Stimulated activated CD8-positive, alpha-beta memory T cell treated with anti-CD3 and anti-CD28 coated beads, Interleukin-15, amount 100 ng/mL, for 4 hours (primary cell): ENCODE results near the gene BATF.
"Not testable (repeated sequence)": the region's sequence is repeated elsewhere in the genome, so short reads cannot be mapped to it uniquely, and the experiment has no call there.

Experiments
- DNase-seq, 2 donors: peaks; one replicate each; pipeline ENCODE4 v3.0.0-alpha.2; 2020; ENCODE audit warnings: low read depth in 2 of 2

BATF gene, protein sequence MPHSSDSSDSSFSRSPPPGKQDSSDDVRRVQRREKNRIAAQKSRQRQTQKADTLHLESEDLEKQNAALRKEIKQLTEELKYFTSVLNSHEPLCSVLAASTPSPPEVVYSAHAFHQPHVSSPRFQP

DNA sequence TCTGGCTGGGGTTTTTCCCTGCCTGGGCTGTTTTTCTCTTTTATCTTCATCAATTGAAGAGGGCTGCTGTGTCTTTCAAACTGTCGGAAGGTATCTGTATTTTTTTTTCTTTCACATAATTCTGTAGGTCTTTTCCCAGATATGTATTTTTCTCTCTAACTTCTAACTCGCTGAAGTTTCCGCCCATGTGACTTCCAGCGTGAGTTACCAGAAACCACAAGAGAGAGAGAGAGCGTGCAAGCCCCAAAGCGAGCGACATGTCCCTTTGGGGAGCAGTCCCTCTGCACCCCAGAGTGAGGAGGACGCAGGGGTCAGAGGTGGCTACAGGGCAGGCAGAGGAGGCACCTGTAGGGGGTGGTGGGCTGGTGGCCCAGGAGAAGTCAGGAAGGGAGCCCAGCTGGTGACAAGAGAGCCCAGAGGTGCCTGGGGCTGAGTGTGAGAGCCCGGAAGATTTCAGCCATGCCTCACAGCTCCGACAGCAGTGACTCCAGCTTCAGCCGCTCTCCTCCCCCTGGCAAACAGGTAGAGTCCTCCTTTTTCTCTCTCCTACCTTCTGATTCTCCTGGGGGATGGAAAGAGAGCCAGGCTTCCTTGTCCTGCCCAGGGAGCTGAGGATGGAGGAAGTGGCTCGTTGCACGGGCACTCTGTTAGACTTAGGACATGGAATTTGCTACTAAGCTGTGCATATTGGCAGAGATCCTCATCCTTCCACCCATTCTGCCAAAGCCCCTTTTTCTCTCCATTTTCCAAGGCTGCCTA is at the start of gene BATF:
TSS of gene BATF (plus strand) at position 246 of the 759 bp plus-strand sequence. CDS start at position 460, 214 bp downstream.
- peak in 1 of 2 donors; percentile 74 for DNase-seq

DNA sequence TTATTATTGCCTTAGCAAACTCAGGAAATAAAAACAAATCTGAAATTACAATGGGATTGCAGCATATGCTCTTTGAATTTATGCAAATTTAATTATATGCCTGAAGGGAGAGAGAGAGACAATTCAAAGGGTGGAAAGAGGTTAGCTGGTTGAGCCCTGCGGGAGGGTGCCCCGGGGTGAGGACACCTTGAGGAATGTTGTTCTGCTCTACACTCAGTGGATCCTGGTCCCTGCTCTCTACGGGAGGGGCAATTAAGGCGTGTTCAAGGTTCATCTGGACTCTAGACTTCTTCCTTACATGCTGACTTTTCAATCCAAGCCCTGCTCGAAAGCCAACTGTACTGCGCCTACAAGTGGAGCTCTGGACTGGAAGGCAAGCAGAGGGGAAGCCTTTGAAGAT is 48.1 kb upstream of the BATF start:
- not testable (repeated sequence) for DNase-seq

DNA sequence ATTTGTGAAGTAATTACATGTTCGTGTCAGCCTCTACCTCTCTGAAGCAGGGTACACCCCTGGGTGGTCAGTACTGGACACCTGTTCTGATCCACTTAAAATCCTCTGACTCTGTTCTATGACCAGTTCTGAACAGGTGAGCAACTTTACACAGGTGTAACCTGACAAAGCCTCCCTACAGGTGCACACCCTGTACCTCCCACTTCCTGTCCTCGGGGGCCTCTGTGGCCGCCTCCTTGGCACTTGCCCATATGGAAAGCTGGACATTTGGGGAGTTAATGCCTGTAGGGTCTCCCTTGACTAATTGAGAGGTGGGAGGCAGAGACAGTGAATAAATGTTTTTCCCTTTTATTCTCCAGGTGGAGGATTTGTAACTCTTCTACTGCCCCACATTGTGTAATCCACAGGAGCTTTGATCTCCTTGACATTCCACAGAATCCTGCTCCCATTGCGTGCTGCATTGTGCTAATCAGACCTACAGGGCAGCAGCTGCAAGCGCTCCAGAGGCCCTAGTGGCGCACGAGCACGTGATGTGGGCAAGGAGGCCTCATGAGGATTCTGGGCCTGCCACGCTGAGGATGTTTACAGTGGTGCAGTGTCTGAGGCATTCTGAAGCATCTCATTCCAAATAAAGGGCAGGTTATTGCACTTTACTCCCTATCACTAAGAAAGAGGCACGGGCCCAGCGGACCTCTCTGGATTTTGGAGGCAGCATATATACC is 45.8 kb upstream of the BATF start:
- no peak for DNase-seq

DNA sequence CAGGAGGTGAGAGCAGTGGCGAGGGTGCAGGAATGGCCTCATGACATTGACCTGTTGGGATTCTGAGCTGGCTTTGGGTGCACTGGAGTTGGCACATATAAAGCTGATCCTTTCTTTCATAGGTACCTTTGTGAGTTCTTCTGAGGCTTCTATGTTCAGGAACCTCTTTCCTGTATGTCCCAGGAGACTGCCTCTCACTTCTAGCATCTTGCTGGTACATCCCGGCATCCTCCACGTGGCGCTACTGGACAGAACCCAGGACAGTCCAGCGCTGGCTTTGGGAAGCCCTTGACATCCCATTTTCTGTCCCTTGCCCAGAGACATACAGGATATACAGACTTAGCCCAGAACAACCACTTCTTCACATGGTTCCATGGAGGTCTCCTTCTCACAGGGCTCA is 44.4 kb upstream of the BATF start:
- no peak for DNase-seq

DNA sequence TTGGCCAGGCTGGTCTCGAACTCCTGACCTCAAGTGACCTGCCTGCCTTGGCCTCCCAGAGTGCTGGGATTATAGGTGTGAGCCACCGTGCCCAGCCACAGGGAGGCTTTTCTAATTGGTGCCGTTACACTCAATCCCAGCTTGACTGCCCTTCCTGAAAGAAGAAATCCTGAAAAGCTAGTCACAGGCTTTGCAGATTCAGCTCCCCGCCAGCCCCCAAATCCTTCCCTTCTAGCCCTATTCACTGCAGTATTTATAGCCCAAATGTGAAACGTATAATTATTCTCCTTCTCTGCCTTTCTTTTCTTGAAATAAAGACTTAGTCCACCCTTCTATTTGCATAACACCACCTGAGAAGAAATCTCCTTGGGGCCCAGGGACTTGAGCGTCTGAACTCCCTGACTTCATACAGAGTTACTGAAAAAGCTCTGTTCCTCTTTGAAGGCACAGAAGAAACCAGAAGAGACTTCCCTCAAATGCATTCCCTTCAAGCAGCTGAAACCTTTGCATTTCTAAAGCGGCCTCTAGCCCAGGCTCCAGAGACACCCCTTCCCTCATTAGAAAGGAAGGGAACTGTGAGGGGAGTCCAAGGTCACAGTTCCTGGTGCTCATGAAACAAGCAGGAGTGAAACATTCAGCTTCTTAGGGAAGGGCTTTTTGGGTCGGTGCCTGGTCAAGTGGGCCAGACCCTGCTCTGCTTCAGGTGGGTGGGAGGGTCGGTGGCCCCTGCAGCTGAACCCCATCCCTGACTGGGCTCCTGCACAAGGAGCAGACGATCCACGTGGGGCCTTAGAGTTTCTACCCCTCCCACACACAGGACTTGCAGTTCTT is 42.3 kb upstream of the BATF start:
- no peak for DNase-seq

DNA sequence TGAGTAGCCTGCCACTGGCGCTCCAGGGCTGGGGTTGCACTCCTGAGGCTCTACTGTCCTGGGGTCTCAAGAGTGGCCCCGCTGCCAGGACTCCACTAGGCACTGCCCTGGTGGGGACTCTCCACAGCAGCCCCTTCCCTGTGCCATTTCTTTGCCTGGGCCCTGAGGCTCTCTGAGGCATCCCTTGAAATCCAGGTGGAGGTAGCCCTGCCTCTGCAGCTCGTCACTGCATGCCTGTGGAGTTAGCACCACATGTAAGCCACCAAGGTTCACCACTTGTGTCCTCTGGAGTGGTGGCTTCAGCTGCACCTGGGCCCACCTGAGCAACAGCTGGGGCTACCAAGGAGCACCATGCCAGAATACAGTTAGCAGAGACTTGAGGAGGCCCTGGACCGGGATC is 39.9 kb upstream of the BATF start:
- no peak for DNase-seq

DNA sequence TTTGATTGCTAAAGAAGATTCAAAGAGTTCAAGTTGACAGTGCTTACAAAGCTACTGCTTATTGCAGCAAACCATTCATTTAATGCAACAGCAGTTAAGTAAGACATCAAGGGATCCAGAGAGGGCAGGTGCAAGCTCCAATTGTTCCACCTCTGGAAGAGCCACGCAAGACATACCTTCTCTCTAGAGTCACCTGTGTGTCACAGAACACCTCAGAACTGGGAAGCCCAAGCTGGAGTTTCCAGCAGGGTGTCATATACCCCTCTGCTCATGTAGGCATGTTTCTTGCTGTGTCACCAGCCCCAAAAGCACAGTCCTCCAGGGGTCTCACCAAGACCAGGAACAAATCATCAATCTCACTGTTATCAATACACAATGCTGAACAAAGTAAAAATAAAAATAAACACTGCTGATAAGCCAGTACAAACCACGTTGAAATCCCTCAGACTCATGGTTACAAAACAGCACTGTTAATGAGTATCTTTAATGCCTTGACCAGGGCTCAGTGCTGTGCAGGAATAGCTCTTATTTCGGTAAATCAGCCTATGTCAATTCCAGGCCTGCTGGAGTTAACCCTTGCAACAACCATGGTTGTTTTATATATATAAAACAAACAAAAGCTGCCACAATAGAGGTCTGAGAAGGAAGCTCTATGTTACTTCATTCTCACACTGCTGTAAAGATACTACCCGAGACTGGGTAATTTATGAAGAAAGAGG is 37.4 kb upstream of the BATF start:
- DNase-seq = no peak

DNA sequence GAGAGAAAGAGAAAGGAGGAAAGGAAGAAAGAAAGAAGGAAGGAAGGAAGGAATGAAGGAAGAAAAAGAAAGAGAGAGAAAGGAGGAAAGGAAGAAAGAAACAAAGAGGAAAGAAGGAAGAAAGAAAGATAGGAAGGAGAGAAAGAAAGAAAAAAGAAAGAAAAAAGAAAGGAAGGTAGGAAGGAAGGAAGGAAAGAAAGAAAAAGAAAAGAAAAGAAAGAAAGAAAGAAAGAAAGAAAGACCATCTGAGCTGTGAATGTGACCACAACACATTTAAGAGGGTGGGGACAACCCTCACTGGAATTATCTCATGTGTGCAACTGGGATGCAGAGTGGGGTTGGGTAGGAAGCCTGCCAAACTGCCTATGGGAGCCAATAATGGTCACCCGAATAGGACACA is 36.0 kb upstream of the BATF start:
- no peak for DNase-seq

DNA sequence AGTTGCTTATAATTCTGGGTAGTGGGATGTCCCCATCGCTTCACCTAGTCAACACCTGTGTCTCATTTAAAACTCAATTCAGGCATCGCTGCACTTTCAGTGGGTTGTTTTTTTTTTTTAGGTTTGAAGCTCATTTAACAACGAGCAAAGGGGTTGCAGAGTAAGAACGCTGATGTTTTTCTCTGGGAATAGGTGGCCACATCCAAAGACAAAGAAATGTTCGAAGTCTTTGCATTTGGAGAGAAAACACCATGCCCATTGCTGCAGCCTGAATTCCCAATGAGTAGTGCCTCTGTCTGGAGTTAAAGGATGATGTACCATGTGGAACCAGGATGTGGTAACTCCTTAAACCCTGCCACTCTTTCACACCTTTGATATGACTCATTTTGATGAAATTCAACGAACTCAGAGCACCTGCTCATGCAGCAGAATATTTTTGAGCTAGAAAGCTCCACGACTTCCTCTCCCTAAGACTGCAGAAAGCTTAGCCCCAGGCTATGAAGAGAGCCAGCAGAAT is 35.1 kb upstream of the BATF start:
- no peak for DNase-seq

DNA sequence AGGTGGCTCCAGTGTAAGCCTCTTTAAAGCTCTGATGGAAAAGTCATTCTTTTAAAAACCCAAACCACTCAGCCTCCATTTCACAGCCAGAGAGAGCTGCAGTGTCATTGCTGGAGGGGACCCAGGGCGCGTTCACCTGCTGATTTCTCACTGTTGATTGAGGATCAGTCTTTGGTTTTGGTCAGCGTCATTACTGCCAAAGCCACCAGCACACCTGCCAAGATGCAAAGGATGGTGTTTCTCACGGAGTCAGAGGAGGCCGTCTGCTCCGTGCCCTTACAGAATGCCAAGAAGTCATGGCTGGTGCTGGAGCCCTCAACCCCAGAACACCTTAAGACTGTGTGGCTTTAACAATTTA is 32.8 kb upstream of the BATF start:
- DNase-seq = no peak

DNA sequence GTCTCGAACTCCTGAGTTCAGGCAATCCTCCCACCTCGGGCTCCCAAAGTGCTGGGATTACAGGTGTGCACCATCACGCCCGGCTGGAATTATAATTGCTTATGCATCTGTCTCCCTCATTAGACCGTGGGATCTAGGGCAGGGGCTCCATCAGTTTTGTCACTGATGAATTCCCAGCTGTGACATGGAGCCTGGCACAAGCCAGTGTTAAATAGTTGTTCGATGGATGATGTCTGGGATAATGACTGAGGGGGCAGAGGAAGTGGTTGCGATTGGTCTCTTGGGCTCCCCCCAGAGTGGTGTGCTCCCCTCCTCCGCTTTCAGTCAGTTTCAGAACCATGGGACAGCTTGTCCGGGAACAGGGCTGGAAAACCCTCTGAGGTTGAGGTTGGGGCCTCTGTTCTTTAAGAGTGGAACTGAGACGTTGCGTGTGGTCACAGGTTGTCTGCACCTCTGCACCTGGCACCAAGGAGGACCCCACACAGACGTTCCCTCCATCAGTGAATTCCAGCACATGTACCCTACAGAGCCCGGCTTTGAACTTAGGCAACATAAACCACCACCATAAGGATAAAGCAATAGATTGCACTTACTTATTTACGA is 30.8 kb upstream of the BATF start:
- no peak for DNase-seq

DNA sequence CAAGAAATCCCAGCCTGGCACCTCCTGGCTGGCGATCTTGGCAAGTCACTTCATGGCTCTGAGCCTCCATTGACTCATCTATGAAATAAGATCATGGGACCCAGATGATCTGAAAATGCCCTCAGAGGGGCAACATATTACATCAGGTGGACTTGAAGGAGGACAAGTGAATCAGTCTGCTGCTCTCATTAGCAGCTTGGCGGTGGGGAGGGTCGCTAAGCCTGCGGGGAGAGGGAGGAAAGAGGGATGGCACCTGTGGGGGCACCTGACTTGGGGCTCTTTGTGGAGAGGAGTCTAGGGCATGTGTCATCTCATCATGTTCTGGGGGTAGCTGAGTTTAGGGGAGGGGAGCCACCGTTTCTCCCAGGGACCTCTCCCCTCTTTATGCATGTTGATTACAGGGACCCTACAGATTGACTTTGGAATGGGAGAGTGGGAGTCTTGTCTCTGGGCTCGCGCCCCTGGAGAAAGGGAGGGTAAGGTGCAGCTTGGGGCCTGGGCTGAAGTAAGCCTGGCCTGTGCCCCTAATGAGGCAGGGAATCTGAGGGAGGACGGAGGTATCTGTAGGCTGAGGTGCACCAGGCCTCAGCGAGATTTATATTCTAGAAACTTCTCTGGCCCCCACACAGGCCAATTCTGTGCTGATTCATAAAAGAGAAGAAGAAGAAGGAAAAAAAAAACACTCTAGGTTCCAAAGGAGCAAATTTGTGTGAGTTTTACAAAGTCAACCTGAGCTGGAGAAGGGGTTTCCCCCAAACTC is 29.3 kb upstream of the BATF start:
- DNase-seq = no peak

DNA sequence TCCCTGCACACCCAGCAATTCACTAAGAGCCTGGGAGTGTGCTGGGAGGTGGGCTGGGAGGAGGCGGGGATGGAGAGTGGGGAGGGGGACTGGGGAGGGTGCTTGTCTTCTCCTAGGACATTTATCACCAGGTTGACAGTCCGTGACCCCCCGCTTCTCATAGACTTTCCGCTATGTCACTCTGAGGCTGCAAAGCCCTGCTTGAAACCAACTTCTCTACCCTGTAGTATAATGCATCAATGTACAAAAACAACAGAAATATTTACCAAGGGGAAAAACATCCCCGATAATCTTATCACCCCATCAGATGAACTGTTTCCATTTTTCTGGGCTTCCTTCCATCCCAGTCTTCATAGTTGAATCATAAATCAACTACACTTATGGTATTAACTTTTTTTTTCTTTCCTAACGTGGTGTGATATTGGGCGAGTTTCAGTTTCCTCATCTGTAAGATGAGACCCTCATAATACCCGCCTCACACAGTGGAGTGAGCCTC is 28.6 kb upstream of the BATF start:
- no peak for DNase-seq

DNA sequence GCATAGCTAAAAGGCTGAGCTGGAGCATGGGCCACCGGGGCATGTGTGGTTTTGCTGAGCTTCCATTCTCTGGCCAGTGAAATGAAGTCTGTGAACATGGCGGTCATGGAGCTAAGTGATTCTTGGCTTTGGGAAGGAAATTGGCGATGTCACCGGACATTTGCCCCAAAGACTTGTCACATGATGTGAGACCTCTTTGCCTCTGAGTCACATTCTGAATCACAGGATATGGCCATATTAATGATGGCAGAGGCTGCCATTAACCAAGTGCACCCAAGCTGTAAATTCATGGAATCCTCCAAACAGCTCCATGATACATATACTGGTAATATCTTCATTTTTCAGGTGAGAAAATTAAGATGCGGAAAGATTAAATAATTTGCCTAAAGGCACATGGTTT is 27.4 kb upstream of the BATF start:
- DNase-seq = no peak

DNA sequence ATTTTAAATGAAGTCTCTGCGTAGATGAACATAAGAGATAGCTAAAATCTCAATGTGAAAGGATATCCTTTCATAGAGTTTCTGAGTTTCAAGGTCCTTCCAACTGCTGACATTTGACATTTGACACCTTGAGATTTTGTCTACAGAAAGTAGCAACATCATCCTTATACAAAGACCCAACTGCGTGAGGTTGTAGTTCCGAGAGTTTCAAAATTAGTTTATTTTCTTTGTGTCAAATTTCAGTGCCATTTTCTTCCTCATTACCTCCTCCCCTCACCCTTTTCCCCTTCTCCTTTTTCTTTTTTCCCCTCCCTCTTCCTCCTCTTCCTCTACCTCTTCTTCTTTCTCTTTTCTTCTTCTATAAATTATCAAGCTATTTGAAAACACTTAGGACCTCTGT is 26.9 kb upstream of the BATF start:
- DNase-seq = no peak

DNA sequence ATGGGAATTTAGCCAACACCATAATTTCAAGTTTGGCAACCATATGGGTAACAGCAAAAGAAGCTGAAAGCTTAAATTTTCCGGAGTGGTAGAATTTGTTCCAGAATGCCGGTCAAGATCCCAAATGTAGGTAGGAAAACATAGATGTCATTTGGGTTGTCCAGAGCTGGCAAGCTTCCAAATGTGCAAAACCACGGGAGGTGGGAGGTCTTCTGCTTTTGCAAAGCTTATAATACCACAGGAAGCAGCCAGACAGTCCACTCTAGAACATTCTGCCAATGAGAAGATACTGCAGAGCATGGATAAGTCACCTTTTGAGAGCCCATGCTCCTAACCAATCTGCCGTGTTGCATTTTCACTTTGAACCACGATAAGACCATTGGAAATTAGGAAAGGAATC is 26.4 kb upstream of the BATF start:
- DNase-seq = no peak

DNA sequence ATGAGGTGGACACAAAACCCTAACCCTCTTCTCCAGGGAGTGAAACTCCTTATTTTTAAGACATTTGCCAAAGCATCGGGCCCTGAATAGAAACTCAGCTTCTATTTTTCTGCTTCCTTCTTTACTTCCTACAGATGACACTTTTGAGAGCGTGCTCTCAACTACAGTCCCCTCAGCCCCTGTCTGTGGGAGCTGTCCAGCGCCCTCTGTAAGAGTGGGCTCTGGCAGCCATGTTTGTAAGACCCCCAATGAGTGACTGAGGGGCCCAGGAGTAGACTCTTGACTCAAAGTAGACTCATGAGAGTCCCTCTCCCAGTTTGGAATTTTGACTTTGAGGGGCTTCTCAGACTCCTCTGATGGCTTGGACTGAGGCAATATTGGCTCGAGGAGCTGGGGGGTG is 25.5 kb upstream of the BATF start:
- DNase-seq = no peak

DNA sequence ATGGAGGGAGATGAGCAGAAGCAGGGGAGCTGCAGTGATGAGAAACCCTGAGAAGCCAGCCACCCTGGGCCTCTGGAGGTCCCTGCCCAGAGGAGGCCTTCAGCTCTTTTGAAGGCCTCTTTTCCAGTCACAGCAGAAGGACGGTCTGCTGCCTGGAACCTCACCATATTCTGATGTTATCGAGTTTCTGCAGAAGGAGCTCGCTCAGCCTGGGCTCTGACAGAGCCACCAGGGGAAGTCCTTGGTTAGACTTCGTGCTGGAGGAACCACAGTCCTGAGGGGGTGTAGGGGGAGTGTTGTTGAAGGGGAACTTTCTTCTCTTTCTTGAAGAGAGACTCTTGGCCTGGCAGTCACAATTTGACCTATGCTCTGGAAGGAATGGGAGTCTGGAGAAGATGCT is 25.1 kb upstream of the BATF start:
- peak in 1 of 2 donors; percentile 19 for DNase-seq

DNA sequence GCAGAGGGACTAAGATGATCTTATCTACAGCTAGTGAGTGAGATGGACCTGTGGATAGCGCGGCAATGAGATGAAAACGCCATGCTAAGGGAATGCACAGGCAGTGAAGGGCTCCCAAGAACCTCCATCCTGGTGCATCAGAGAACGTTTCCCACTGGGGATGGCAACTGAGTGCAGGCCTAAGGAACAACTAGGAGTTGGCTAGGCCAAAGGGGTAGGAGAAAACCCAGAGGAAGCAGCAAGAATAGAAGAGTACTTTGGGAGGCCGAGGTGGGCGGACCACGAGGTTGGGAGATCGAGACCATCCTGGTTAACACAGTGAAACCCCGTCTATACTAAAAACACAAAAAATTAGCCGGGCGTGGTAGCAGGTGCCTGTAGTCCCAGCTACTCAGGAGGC is 24.6 kb upstream of the BATF start:
- DNase-seq = no peak
